Effector memory CD4-positive, alpha-beta T cell (primary cell): ENCODE measurements around the gene AOPEP.

Experiments
- DNase-seq, 3 donors: peaks; one replicate each; pipeline ENCODE4 v3.0.0-alpha.2; 2020
- H3K27ac ChIP-seq: 2 replicates; pipeline ENCODE4 v1.7.0; 2013; ENCODE audit warnings: mild to moderate bottlenecking, low read length, moderate library complexity; ENCODE audit not compliant: insufficient read depth, poor library complexity, severe bottlenecking
- H3K27me3 ChIP-seq: replicated peaks from 2 replicates; pipeline ENCODE4 v1.7.0; 2013; ENCODE audit warnings: mild to moderate bottlenecking, low read length; ENCODE audit not compliant: insufficient read depth, control insufficient read depth, poor library complexity, severe bottlenecking
- H3K36me3 ChIP-seq: 2 replicates; pipeline ENCODE4 v1.7.0; 2013; ENCODE audit warnings: mild to moderate bottlenecking, low read length, moderate library complexity; ENCODE audit not compliant: control insufficient read depth, insufficient read depth
- H3K4me1 ChIP-seq: 2 replicates; pipeline ENCODE4 v1.7.0; 2013; ENCODE audit warnings: low read length, mild to moderate bottlenecking; ENCODE audit not compliant: control insufficient read depth, insufficient read depth, poor library complexity, severe bottlenecking
- H3K4me3 ChIP-seq: 2 replicates; pipeline ENCODE4 v1.7.0; 2013; ENCODE audit warnings: low read length, low read depth, mild to moderate bottlenecking; ENCODE audit not compliant: insufficient read depth, poor library complexity, severe bottlenecking
- H3K9me3 ChIP-seq: 2 replicates; pipeline ENCODE4 v1.7.0; 2013; ENCODE audit warnings: mild to moderate bottlenecking, low read length, moderate library complexity; ENCODE audit not compliant: control insufficient read depth

The AOPEP gene

DNA sequence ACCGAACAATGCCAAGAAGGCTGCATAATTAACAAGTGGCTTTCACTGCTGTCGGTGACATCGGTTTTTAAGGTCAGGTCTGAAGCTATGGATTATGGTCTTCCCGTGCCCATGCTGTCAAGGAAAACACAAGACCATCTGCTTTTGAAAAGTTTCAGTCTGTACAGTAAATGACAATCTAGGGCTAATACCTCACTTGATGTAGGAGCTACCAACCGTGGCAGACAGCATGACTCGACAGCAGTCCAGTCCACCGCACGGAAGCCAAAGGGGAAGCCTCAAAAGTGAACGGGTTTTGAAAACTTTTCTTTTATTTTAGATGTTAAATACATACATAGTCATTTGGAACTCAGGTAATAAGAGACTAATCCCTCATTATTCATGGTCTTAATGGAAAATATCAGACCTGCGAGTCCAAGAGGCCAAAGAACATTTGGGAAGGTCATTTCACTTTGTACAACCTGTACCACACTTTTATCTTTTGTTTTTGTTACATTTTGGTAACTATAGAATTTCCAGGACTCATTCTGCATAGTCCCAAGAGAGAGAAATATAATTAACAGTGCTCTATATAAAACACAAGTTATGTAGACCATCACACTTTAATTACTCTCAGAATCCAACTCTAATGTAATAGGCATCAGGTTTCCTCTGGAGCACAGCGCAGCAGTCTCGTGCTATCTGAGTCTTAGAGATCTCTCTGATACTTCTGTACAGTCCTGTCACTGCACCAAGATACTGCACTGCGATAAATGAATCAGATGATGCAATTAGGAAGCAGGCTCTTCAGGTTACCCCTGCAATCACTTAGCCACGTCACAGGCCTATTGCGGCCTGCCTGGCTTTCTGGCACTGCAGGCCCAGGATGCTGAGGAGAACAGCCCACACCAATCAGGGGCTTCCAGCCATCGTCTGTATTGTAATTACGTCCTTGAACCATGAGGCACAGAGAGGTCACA is 406.1 kb downstream of the AOPEP start:
- Histone ChIP-seq H3K4me3 (no peak overlapping the region), H3K4me1 (no peaks in the 10 kb centered on the region), H3K9me3 (no peaks in the 10 kb centered on the region), H3K36me3 (no peaks in the 10 kb centered on the region), H3K27ac (no peak overlapping the region), H3K27me3 (no peaks in the 10 kb centered on the region)
- no peak for DNase-seq

DNA sequence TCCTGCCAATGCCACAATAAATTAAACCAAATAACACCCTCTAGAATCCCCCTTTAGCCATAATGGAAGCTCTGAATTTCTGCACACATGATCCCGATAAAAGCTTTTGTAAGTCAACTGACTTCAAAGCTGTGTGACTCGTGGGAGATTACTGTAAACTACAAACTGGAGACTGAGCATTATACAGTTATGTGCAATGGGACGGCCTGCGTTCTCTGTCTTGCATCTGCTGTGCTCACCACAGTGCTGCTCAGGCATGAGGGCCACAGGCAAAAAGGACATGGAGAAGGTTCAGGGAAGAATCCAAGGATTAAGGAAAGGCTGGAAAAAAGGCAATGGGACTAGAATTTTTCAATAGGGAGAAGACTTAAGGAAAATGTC is 406.8 kb downstream of the AOPEP start:
- H3K4me3 ChIP-seq: no peak overlapping the region
- H3K36me3 ChIP-seq: no peaks in the 10 kb centered on the region
- no peaks in the 10 kb centered on the region for H3K9me3 ChIP-seq
- no peak for DNase-seq
- no peaks in the 10 kb centered on the region for H3K27me3 ChIP-seq
- H3K4me1 ChIP-seq: no peaks in the 10 kb centered on the region
- H3K27ac ChIP-seq: no peak overlapping the region

DNA sequence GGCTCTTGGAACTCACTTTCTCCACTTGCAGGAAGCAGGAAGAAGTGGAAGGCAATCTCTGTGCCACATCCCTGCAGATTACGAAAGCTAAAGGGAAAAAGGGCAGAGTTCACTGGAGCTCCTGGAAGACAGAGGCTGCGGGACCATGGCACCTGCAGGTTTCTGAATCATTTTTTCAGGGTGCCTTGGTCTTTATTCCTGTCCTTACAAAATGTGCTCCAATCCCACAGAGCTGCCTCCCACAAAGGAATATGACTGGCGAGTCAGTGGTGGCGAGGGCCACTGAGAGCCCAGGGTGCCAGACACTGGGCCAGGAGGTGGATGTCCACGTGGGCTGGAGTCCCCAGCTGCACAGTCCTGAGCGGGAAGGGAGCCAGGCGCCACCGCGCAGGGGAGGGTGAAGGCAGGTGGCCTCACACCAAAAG is 408.0 kb downstream of the AOPEP start:
- Histone ChIP-seq H3K27ac (no peak overlapping the region), H3K9me3 (no peaks in the 10 kb centered on the region), H3K27me3 (no peaks in the 10 kb centered on the region), H3K4me3 (no peak overlapping the region), H3K36me3 (no peaks in the 10 kb centered on the region), H3K4me1 (no peaks in the 10 kb centered on the region)
- DNase-seq: no peak

DNA sequence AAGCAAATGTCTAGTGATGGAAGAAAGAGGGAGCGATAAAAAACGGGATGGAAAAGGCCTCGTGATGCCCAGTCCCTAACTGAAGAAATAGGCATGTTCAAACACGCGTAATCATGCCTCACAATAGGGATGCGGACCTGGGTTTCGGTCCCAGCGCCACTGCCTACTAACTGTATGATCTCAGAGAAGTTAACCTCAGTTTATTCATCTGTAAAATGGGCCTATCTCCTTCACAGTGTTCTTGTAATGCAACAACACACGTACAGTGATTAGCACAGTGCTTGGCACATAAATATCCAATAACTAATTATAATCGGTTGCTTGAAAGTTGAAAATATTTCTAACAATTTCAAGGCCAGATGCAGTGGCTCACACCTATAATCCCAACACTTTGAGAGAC is 409.3 kb downstream of the AOPEP start:
- H3K4me1 ChIP-seq: no peaks in the 10 kb centered on the region
- H3K27ac ChIP-seq: no peak overlapping the region
- H3K27me3 ChIP-seq: no peaks in the 10 kb centered on the region
- no peak overlapping the region for H3K4me3 ChIP-seq
- no peak for DNase-seq
- no peaks in the 10 kb centered on the region for H3K9me3 ChIP-seq
- H3K36me3 ChIP-seq: no peaks in the 10 kb centered on the region
